NCI-H146 treated with DMSO at 0.1 percent for 48 hours (cell line): ENCODE measurements around the gene PRKCH.

Source experiments
- DNase-seq: peaks from one replicate; lab custom pipeline; 2025; ENCODE audit not compliant: unreplicated experiment; lab: John Stamatoyannopoulos, UW

The PRKCH gene

GRCh38 chr14:61321385-61322010 is at the start of gene PRKCH:
Gene PRKCH (plus strand): TSS chr14:61321579. CDS start chr14:61322102, 523 bp downstream.
- DNase-seq: peak; percentile 25

- DNase-seq: no peak
Measured at GRCh38 chr14:61277232-61277631, 44.1 kb upstream of the PRKCH start.

GRCh38 chr14:61277784-61278183 is 43.6 kb upstream of the PRKCH start:
- no peak for DNase-seq

- no peak for DNase-seq
Measured at GRCh38 chr14:61279082-61279481, 42.3 kb upstream of the PRKCH start.

- DNase-seq: no peak
Measured at GRCh38 chr14:61280092-61280525, 41.3 kb upstream of the PRKCH start.

- no peak for DNase-seq
Measured at GRCh38 chr14:61280526-61281185, 40.7 kb upstream of the PRKCH start.

GRCh38 chr14:61281186-61281947 is 40.0 kb upstream of the PRKCH start, which contains the start of gene TMEM30B:
Gene TMEM30B (minus strand): TSS chr14:61281338. CDS start chr14:61281147, 191 bp downstream.
- DNase-seq: peak; percentile 82

GRCh38 chr14:61281948-61282275 is 39.5 kb upstream of the PRKCH start:
- no peak for DNase-seq

- DNase-seq: no peak
Measured at GRCh38 chr14:61282746-61283145, 38.6 kb upstream of the PRKCH start.

GRCh38 chr14:61284001-61284400 is 37.4 kb upstream of the PRKCH start:
- no peak for DNase-seq

- DNase-seq: no peak
Measured at GRCh38 chr14:61285364-61285763, 36.0 kb upstream of the PRKCH start.

GRCh38 chr14:61287196-61287595 is 34.2 kb upstream of the PRKCH start:
- DNase-seq: no peak

GRCh38 chr14:61288228-61288627 is 33.2 kb upstream of the PRKCH start:
- DNase-seq: no peak

- DNase-seq: no peak
Measured at GRCh38 chr14:61288720-61289119, 32.7 kb upstream of the PRKCH start.

- DNase-seq: no peak
Measured at GRCh38 chr14:61290701-61291100, 30.7 kb upstream of the PRKCH start.

- DNase-seq: no peak
Measured at GRCh38 chr14:61296151-61296550, 25.2 kb upstream of the PRKCH start.

- DNase-seq: peak; percentile 33
Measured at GRCh38 chr14:61296719-61297502, 24.5 kb upstream of the PRKCH start.

GRCh38 chr14:61297581-61297980 is 23.8 kb upstream of the PRKCH start:
- DNase-seq: no peak

GRCh38 chr14:61298824-61299223 is 22.6 kb upstream of the PRKCH start:
- no peak for DNase-seq

GRCh38 chr14:61300209-61300608 is 21.2 kb upstream of the PRKCH start:
- no peak for DNase-seq

- peak; percentile 48 for DNase-seq
Measured at GRCh38 chr14:61300754-61301153, 20.6 kb upstream of the PRKCH start.
